ENCODE data around the gene KRT7. TPM values are rescaled to one million over a fixed set of nuclear protein-coding genes. Genes with fewer than 3 reads are reported as not detected.
A peak's percentile ranks its signal among the peaks of the same experiment; 100 is the strongest.
"Not testable (repeated sequence)": the region's sequence is repeated elsewhere in the genome, so short reads cannot be mapped to it uniquely, and the experiment has no call there.

Gene KRT7
- total RNA-seq, 1 donor from 2014 or later, result 153 TPM

DNA sequence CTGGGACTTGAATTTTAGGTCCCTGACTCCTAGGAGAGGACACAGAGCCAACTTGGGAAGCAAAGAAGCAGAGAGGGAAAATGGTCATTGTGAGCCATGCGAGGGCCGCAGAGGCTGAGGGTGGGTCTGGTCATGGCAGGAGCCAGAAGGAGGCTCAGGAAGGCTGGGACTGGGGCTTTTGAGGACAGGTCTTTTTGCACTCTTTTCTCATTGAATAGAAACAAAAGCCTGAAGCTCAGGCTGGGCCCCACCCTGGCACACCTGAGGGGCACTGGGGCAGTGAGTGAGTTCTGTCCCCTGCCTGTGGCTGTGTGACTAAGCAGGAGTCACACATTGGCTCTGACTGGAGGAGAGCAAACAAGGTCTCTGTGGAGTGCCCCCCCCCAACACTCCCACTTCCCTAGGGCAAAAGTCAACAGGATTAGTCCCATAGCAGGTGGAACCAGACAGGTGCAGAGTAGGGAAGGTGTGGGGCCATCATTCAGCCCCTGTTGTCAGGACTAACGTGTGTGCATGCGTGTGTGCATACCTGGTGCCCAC, 2.8 kb downstream of the KRT7 start:
- H3K9me3 ChIP-seq, result no peaks in the 10 kb centered on the region
- intact Hi-C loops (cut with DNase I), result no loop called here

DNA sequence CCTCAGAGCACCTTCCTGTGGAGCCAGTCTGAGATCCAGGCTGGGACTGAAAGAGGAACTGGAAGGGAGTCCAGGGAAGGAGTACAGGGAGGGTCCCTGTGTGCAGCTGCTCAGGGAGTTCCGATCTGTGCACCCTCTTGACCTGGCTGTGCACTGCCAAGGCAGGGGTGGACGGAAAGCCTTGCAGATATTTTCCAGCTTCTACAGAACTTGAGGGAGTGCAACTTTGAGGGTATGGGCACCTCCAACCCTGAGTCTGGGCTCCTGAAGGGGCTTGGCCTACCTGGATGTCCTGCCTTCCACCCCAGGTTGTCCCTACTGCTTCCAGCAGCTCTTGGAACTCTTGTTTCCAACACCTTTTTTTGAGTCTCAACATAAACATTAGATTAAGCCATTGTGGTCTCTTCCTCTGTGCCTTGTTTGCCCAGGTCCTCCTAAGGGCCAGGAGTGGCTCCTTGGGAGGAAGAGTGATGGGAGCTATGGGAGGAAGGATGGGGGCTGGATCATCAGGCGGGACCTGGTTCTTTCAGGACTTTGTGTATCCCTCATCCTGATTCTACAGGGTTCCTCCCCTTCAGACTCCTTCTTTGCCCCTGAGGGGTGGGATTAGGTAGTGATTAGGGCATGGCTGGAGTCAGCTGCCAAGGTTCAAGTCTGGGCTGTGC, 3.5 kb downstream of the KRT7 start:
- H3K36me3 ChIP-seq, result no peaks in the 10 kb centered on the region
- peaks cover 4% of the 10 kb centered on the region for H3K27me3 ChIP-seq
- H3K27ac ChIP-seq, result no peak overlapping the region
- intact Hi-C loops (cut with DNase I), result no loop called here
- no peak overlapping the region for H3K4me3 ChIP-seq
- H3K4me1 ChIP-seq, result peaks cover 7 to 15% of the 10 kb centered on the region in 2 donors
- no peaks in the 10 kb centered on the region for H3K9me3 ChIP-seq
- DNase-seq (ENCODE audit: low spot score in 2 of 2), result no peak
- TF ChIP-seq, protein P1, sequence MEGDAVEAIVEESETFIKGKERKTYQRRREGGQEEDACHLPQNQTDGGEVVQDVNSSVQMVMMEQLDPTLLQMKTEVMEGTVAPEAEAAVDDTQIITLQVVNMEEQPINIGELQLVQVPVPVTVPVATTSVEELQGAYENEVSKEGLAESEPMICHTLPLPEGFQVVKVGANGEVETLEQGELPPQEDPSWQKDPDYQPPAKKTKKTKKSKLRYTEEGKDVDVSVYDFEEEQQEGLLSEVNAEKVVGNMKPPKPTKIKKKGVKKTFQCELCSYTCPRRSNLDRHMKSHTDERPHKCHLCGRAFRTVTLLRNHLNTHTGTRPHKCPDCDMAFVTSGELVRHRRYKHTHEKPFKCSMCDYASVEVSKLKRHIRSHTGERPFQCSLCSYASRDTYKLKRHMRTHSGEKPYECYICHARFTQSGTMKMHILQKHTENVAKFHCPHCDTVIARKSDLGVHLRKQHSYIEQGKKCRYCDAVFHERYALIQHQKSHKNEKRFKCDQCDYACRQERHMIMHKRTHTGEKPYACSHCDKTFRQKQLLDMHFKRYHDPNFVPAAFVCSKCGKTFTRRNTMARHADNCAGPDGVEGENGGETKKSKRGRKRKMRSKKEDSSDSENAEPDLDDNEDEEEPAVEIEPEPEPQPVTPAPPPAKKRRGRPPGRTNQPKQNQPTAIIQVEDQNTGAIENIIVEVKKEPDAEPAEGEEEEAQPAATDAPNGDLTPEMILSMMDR (IDR thresholded peaks at IDR 0.05), result no peak

More for the DNA sequence above, 2.8 kb downstream of the KRT7 start:
- TF ChIP-seq, protein P1 (IDR thresholded peaks at IDR 0.05), result no peak
- H3K4me3 ChIP-seq, result no peak overlapping the region
- H3K27me3 ChIP-seq, result peaks cover 4% of the 10 kb centered on the region
- peak overlapping the region in 1 of 2 donors; percentile 10 for H3K27ac ChIP-seq
- no peaks in the 10 kb centered on the region for H3K36me3 ChIP-seq
- H3K4me1 ChIP-seq, result peaks cover 11 to 21% of the 10 kb centered on the region in 2 donors
- no peak for DNase-seq (ENCODE audit: low spot score in 2 of 2)

DNA sequence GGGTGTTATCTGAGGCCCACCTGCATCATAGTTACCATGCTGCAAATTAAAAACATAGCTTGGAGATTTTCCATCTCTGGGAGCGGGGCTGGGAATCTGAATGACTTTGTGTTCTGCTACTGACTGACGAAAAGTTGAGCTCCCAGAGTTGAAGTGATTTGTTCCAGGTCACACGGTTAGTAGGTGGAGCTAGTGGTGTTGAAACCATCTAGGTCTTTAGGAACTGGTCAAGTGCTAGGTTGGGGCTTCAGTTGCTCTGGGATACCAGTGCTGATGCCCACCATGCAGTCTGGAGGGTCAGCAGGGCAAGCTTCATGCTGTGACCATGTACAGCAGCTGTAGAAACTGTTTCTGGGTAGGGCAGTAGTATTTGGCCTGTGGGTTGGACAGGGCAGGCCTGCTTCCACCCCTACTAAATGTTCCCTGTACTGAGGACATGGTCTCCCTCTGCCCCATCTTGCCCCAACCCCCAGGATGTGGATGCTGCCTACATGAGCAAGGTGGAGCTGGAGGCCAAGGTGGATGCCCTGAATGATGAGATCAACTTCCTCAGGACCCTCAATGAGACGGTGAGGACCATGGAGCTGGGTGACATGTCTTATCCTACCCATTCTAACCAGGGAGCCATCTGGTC, 5.3 kb downstream of the KRT7 start:
- peaks cover 3 to 8% of the 10 kb centered on the region in 2 donors for H3K4me1 ChIP-seq
- TF ChIP-seq, protein P1 (IDR thresholded peaks at IDR 0.05), result no peak
- no peaks in the 10 kb centered on the region for H3K9me3 ChIP-seq
- no peaks in the 10 kb centered on the region for H3K27me3 ChIP-seq
- DNase-seq (ENCODE audit: low spot score in 2 of 2), result no peak
- no peak overlapping the region for H3K27ac ChIP-seq
- no peak overlapping the region for H3K4me3 ChIP-seq
- intact Hi-C loops (cut with DNase I), result no loop called here
- no peaks in the 10 kb centered on the region for H3K36me3 ChIP-seq

DNA sequence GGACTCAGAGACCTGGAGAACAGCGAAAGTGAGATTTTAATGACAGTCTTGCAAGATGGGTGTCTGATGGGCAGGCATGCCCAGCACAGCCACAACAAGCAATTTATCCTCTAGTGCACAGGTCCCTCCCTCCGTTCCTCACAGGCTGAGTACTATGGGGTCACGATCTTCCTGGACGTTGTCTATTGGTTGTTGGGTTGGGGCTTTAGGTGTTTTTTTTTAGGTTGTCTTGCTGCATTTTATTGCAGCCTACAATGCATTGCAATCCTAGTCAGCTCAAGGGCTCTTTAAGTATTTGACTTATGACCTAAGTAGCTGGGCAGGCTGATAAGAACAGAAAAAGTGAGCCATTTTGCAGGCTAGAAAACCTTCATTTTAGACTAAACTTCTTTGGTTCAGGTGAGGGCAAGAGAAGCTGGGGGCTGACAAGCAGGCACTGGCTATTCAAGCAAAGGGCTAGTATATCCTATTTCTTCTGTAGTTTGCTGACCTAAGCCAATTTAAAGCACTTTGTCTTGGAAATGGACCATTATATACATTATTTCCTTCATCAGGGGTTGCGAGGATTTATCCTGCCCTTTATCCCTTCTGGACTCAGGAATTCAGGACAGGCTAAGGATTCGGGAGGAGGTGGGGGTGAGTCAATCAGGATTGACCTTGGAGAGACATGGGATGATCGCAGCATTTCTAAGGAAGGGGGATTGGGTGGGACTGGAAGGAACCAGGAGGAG, 6.0 kb downstream of the KRT7 start:
- no peak for DNase-seq (ENCODE audit: low spot score in 2 of 2)
- H3K9me3 ChIP-seq, result no peaks in the 10 kb centered on the region
- intact Hi-C loops (cut with DNase I), result no loop called here
- no peaks in the 10 kb centered on the region for H3K36me3 ChIP-seq
- no peak overlapping the region for H3K27ac ChIP-seq
- no peak overlapping the region for H3K4me3 ChIP-seq
- TF ChIP-seq, protein P1 (IDR thresholded peaks at IDR 0.05), result no peak
- H3K4me1 ChIP-seq, result peaks cover 10 to 13% of the 10 kb centered on the region in 2 donors
- no peaks in the 10 kb centered on the region for H3K27me3 ChIP-seq

DNA sequence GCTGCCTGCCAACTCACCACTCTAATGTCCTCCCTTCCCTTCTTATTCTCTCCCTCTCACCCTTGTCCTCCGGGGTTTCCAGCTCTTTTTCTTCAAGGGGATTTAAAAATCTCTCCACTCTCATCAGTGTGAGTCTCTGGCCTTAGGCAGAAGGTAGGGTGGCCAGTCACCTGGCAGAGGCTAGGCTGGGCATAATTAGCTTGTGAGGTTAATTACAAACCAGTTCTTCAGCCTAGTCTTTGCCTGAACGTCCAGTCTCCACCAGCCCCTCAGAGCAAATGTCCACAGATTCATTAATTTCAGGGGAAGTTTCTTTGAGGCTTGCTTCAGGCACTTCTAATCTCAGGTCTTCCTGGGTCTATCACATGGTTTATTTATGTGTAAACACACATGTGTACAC, 6.7 kb downstream of the KRT7 start:
- H3K9me3 ChIP-seq, result no peaks in the 10 kb centered on the region
- H3K4me1 ChIP-seq, result peaks cover 16 to 20% of the 10 kb centered on the region in 2 donors
- TF ChIP-seq, protein P1 (IDR thresholded peaks at IDR 0.05), result no peak
- intact Hi-C loops (cut with DNase I), result loop anchor here (10.0 kb wide), 1 partner anchor 205 kb away; no protein-coding TSS in a partner anchor
- no peaks in the 10 kb centered on the region for H3K27me3 ChIP-seq
- DNase-seq (ENCODE audit: low spot score in 2 of 2), result no peak
- H3K27ac ChIP-seq, result no peak overlapping the region
- H3K36me3 ChIP-seq, result no peaks in the 10 kb centered on the region
- no peak overlapping the region for H3K4me3 ChIP-seq

DNA sequence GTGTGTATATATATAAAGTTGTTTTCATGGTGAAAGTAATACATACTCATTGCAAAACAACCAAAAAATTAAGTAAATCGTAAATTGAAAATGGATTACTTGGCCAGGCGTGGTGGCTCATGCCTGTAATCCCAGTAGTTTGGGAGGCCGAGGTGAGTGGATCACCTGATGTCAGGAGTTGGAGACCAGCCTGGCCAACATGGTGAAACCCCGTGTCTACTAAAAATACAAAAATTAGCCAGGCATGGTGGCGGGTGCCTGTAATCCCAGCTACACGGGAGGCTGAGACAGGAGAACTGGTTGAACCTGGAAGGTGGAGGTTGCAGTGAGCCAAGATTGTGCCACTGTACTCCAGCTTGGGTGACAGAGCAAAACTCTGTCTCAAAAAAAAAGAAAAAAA, 7.2 kb downstream of the KRT7 start:
- H3K4me1 ChIP-seq, result peaks cover 16 to 22% of the 10 kb centered on the region in 2 donors
- intact Hi-C loops (cut with DNase I), result loop anchor here (10.0 kb wide), 1 partner anchor 205 kb away; no protein-coding TSS in a partner anchor

More for the DNA sequence above, 7.2 kb downstream of the KRT7 start:
- not testable (repeated sequence) for H3K27me3 ChIP-seq; H3K36me3 ChIP-seq; H3K9me3 ChIP-seq; DNase-seq (ENCODE audit: low spot score in 2 of 2); H3K4me3 ChIP-seq; H3K27ac ChIP-seq

Measured in ascending aorta (tissue), 2 donors.